Inflammatory macrophage (primary cell): ENCODE results near the gene SULF2.

ENCODE experiments used
- DNase-seq, 2 donors: peaks; one replicate each; pipeline ENCODE4 v3.0.0-alpha.2; 2020 to 2022

Gene SULF2

DNA sequence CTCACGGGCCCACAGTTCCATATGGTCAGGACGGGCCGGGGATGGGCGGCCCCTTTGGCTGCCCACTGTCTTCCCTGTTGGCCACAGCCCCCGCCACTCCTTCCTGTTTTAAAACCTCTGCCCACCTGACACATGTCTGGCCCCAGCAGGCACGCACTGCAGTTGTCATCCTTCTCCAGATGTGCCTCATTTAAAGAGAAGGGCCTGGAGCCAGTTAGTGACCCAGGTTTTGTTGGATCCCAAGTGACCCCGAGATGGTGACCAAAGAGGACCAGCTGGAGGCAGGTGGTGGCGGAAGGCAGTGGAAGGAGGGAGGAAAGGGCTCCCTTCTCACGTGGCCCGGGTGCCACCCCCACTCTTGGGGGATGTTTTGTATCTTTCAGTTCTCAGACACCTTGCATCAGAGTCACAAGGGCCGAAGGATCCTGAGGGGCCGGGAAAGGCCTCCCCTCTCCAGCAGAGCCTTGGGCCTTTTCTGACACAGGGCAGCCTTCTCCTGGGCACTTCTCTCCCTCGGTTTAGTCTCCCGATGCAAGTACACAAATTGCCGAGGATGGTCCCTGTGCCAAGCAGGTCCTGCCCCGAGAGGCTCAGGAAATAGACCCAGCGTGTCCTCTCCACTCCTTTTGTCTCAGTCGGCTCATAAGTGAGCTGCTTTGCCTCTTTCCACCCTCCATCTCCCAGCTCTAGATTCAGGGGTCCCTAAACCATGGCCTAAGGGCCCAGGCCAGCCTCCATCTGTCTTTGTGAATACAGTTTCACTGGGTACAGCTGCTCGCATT lies 117.6 kb downstream of the SULF2 start:
- DNase-seq, result no peak

DNA sequence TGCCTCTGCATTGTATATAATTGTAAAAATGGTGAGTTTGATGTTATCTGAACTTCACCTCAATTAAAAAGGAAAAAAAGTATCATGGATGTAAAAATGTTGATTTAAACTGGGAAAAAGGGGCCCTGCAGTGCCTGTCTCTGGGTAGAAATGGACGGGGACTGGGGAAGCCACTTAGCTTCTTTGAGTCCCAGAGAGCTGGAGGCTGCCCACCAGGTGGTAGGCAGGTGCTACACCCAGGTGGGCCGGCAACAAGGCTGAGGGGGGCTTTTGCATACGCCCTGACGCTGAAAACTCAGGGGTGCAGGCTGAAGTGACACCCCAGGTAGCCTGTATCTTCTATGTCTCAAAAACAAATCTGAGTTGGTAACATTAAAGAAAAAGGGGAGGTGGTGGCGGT lies 118.2 kb downstream of the SULF2 start:
- DNase-seq, result no peak

DNA sequence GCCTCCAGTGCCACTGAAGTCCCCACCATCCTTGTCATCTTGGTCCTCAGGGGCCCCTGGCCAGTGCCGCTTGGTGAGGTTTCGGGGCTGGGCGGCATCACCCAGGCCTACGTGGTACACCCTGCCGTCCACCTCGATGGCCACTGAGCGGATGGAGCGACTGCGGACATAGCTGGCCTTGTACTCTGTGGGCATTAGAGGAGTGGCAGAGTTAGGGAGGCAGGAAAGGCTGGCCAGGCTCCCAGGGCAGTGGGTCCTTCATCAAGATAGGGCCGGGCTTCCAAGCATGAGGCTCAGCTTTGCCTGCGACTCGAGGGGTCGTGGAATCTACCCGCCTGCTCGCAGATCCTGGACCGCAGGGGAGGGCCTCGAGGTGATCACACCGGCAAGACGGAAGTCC lies 119.0 kb downstream of the SULF2 start:
- no peak for DNase-seq

DNA sequence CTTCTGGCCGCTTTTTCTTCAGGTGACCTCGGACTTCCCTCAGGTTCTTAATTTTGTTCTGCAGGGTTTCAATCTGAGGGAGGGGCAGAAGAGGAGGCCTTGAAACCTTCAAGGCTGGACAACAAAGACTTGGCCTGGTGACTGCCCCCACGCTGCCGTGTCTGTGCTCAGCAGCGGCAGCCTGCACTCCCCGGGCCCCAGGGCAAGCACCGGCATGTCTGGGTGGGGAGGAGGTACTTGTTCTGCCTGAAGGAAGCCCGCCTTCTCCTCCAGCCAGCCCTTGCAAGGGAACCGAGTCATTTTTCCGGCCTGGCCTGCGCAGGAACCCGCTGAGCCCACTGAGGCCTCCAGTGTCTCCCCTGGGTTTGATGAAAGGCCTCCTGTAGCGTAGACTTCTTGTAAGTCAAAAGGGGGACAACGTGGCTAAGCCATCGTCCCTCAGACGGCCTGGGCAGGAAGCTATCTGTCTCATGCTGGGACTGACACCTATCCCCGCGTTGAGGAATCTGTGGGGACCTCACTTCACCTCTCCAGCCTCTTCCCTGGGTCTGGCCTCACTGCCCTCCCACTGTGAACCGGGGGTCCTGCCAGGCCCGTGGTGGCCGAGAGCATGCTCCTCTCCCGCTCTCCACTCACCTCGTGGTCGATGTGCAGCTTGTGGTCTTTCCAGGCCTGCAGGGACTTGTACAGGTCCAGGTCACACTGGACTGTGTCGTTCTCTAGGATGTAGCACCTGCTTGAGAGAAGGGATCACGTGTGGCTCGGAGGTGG lies 119.9 kb downstream of the SULF2 start:
- DNase-seq, result no peak

DNA sequence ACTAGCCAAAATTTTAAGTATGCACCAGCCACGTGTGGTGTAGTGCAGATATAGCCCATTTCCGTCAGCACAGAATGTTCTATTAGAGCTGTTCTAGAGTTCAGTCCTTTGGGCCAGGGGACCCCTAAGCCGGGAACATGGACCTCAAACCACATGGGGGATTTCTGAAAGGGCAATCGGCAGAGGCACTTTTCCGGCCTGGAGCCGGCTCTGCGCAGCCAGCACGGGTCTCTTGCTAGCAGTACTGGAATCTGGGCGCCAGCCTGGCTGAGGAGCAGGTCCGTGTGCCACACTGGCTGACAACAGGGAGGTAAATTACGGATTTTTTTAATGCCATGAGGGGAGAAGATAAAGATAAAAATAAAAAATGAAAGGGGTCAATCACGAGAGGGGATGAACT lies 120.5 kb downstream of the SULF2 start:
- no peak for DNase-seq

DNA sequence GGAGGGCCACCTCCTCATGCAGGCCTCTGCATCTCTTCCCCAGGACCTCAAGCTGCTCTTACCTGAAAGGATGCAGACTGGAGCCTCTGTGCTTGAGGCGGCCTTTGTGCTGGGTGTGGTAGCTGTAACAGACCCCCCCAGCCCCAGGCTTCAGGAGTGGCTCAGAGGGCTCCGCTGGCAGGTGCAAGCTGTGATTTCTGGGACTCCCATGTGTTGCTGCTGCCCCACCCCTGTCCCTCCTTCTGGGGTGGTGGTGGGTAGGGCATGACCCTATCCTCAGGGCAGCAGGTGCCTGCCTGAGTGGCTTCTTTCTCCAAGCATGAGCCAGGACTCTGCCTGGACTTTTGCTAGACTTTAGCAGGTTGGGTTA lies 121.2 kb downstream of the SULF2 start:
- DNase-seq, result no peak

DNA sequence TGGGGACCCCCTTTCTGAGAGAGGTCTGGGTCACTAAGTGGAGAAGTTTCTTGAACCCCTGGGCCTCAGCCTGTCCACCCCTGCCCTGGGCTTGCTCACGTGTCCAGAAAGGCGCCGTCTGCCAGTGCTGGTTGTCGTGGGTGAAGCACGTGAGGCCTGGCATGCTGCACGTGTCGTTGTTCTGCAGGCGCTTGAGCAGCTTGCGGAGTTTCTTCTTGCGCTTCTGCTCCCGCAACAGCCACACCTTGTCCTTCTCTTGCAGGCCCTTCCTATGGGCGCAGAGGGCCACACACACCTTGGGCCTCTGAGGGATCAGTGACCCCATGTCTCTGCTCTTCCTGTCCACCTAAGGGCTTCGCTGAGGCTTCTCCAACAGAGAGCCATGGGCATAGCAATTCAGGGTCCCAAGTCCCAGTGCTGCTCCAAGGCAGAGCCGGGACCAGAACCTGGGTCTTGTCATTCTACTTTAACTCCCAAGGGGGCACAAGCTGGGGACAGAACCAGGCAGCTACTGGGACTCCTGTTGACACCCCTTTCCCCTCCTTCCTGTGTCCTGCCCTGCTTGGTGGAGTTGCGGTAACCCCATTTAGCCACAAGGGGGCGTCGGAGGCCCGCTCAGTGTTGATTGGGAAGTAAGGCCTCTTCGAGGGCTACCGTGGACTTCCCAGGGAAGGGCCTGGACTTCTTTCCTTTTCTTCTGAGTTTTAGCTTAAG lies 121.8 kb downstream of the SULF2 start:
- peak; percentile 79 to 82 for DNase-seq

DNA sequence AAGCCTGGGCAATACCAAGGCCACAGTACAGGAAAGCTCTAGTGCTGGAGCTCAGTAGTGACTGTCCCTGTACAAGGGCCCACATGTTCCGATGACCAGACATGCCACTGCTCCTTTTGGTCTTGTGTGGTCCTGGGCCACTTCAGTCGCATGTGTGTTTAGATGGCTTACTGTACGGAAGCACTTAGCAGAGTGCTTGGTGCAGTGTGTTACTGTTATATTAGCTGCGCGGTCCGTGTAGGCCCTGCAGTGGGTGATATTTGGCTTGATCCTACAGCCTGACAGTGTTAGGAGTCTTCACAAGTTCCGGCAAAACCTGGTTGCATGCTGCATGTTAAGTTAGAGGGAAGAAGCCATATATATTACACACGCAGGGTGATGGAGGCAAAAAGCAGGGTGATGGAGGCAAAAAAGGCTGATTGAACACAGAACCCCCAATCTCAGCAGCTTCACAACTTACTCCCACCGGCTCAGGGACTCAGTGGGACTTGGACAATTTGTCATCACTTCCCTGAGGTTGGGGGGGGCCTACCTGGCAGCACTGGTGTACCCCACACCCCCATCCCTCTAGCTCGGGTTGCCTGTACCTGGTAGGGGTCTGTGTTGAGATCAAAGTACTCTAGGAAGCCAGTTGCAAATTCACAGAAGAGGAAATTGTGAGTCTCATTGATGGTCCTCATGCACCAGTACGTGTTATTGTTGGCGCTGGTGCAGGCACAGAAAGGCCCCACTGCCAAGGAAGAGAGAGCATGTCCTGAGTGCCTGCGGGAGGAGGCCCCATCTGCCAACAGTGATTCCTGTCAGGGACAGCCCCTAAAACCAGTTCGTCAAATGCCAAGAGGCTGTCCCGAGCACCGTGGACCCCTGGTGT lies 122.6 kb downstream of the SULF2 start:
- no peak for DNase-seq

DNA sequence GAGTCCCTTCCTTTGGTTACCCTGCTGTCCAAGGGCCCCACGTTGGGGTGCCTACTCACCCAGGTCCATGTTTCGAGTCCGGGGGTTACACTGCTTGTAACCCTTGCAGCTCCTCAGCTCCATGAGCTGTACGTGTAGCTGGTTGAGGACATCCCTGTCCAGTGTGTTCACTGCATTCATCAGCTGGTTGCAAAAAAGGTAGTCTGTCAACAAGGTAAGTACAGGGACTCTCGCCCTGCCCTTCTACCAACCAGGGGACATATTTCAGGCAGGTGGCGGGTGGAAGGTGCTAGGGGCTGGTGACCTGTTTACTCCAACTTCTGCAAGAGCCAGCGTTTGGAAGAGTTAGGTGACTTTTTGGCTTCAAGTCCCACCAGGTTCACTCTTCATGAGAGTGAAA lies 123.6 kb downstream of the SULF2 start:
- no peak for DNase-seq

DNA sequence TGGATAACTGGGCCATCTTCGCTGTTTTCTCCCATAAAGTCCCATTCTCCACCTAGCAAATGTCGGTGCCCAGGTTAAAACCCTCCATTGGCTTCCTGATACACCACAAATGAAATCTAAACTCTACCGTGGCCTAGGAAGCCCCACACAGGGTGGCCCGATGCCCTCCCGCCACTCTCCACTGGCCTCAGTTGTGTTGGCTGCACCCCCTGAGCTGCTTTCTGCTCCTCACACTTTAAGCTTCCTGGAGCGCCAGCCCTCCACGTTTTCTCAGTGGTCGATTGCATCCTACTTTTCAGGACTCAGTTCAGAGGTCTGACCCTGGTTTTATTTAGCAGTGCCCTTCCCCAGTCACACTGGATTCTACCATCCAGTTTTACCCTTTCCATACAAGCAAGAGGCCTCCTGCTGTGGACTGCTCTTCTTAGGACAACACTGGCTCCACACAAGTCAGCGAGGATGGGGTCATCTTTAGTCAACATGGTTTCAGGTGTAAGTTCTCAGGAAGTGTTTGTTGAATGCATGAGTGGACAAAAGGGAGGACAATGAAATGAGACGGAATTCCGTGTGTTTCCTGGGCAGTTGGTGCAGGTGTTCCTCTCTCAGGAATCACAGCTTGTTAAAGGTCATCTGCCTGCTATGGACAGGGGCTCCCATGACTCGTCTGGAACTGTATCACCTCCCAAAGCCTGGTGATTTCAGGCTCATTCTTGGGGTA lies 124.1 kb downstream of the SULF2 start:
- no peak for DNase-seq

DNA sequence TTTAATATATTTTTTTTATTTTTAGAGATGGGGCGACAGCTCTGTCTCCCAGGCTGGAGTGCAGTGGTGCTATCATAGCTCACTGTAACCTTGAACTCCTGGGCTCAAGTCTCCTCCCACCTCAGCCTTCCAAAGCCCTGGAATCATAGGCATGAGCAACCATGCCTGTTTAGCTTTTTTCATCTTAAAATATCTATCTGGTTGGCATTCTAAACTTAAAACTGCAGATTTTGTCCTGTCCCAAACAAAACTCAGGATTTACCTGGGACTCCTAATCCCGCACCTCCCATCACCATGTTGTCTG lies 124.7 kb downstream of the SULF2 start:
- DNase-seq, result no peak

DNA sequence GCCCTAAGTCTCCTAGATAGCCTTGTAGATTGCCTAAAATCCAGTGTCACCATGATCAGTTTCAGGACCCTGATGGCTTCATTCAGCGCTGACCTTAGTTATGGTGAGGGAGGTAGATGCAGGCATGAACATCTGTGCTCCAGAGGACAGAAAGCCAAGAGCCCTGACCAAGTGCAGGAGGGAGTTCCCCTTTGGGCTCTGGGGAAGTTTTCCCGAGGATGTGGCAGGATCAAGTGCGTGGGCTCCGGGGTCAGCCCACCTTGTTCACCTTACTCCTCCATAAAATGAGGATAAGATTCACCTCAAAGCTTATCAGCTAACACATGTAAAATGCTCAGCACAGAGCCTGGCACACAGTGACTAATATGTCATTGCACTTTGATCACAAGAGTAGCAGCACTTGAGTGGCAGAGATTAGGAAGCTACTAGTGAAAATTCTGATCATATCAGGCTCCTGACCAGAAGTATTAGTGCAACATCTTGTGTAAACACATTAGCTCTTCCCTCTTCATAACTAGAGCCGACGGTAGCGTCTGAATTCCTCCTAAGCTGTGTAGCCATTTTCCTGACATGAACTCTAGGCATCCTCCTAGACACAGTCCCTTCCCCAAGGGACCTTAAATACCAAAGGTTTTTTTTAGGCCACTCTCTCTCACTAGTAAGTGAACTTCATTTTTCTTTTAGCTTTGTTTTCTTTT lies 125.2 kb downstream of the SULF2 start:
- DNase-seq, result no peak

DNA sequence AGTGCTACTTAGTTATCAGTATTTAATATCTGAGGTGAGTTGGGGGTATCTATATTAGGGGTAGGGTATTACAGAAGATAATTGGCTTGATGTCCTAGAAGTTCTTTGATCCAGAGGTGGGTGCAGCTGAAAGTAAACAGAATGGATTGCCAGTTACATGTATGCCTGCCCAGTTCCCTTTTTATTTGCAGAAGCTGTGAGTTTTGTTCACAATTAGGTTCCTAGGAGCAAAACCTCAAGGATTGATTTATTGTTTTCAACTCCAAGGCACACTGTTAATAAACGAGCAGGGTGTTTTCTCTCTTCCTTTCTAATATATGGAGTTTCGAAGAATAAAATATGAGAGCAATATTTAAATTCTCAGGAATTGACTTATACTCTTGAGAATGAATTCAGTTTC lies 129.0 kb downstream of the SULF2 start:
- DNase-seq, result peak; percentile 42 to 46

DNA sequence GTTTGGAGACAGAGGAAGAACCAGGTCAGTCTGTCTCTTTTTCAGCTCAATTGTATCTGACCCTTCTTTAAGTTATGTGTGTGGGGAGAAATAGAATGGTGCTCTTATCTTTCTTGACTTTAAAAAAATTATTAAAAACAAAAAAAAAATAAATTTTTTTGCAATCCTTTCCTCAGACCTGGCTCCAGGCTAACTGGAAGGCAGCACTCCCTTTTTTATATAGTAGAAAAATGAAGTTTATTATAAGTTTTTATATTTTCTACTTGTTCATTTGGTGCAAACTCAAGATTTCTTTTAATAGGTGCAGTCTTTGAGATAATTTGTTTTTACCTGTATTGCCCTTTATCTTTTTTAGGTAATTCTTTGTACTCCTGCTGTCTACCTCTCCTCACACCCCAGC lies 129.6 kb downstream of the SULF2 start:
- DNase-seq, result no peak

DNA sequence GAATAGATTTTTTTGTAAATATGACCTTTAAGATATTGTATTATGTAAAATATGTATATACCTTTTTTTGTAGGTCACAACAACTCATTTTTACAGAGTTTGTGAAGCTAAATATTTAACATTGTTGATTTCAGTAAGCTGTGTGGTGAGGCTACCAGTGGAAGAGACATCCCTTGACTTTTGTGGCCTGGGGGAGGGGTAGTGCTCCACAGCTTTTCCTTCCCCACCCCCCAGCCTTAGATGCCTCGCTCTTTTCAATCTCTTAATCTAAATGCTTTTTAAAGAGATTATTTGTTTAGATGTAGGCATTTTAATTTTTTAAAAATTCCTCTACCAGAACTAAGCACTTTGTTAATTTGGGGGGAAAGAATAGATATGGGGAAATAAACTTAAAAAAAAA lies 130.9 kb downstream of the SULF2 start:
- no peak for DNase-seq

DNA sequence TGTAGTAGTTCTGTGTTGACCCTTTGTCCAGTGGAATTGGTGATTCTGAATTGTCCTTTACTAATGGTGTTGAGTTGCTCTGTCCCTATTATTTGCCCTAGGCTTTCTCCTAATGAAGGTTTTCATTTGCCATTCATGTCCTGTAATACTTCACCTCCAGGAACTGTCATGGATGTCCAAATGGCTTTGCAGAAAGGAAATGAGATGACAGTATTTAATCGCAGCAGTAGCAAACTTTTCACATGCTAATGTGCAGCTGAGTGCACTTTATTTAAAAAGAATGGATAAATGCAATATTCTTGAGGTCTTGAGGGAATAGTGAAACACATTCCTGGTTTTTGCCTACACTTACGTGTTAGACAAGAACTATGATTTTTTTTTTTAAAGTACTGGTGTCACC lies 131.4 kb downstream of the SULF2 start:
- DNase-seq, result no peak

DNA sequence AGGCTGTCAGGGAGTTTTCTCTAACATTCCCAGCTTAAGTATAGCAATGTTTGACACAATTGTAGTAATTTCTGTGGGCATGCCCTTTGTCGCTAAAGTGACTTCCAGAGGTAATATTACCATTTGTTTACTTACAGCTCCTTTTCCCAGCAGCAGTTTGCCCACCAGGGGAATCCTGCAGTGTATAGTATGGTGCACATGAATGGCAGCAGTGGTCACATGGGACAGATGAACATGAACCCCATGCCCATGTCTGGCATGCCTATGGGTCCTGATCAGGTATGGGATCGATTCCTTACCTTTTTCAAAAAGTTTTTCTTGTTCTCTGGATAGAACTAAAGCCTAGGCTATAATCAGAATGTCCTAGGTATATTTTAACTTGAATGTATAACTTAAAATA lies 132.5 kb downstream of the SULF2 start:
- no peak for DNase-seq

DNA sequence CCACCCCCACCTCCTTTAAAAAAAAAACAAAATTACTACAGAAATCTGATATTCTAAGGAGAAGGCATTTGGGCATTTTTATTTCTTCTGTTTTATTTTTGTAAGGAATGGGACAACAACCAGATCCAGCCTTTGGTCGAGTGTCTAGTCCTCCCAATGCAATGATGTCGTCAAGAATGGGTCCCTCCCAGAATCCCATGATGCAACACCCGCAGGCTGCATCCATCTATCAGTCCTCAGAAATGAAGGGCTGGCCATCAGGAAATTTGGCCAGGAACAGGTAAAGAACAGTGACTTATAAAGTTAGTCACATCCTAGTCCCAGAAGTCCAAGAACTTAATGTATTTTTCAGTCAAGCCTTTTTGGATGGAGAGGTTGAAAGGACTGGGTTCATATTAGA lies 133.0 kb downstream of the SULF2 start:
- DNase-seq, result no peak

DNA sequence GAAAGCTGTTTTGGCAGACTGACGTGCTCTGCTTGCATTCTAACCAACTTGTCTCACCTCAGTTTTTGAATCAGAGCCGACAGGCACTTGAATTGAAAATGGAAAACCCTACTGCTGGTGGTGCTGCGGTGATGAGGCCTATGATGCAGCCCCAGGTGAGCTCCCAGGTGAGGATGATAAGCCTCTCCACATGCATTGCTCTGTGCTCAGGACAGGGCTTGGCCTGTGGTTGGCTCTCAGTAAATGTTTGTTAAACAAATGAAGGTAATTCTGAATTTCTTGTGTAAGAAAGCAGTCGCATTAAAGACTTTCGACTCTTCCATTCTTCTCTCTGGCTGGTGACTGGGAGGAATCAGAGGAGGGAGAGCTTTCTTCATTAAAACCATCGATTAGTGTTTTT lies 136.3 kb downstream of the SULF2 start:
- DNase-seq, result no peak

DNA sequence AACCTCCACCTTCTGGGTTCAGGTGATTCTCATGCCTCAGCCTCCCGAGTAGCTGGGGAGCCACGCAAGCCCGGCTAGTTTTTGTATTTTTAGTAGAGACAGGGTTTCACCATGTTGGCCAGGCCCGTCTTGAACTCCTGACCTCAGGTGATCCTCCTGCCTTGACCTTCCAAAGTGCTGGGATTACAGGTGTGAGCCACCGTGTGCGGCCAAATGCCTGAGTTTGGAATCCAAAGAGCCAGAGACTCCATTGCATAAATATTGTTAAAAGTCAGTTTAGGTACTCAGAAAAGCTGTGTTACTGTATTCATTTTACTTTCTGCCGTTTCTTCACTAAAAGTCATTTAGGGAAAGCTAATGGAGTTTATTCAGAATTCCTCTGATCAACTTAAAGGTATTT lies 137.3 kb downstream of the SULF2 start:
- DNase-seq, result no peak

DNA sequence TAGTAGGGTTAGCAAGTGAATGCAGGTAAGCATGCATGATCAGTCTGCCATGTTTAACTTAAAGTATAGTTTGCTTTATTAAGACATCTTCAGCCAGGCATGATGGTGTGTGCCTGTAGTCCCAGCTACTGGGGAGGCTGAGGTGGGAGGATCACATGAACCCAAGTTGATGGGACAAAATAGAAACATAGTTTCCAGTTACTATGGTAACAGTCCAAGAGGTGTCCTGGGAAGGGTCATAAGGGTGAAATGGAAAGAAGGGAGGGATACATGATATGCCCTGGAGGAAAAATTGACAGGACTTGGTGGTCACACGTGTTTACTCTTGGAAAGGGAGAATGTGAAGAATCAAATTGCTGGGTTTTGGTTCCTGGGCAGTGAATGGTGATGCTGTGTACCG lies 139.6 kb downstream of the SULF2 start:
- no peak for DNase-seq

DNA sequence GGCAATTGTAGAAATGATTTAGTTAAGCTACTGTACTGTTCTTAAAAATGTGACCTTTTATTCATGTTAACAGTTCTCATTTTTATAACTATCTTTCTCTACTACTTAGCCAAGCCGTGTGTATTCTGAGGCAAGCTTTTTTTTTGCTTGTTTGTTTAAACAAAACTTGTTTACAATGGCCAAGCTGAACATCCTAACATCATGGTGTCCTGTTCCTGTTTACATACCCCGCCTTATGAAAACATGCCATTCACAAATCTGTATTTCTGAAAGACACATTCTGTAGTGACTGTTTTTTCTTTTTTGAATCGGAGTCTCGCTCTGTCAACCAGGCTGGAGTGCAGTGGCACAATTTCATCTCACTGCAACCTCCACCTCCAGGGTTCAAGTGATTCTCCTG lies 142.7 kb downstream of the SULF2 start:
- DNase-seq, result no peak
